ENCODE measurements around the gene CLEC20A. TPM values are rescaled to one million over a fixed set of nuclear protein-coding genes. Genes with fewer than 3 reads are reported as not detected.

Gene CLEC20A
- total and polyA plus RNA-seq, 2 donors (not counting 1 experiment from before 2014, with no cell fraction given): 4.9 to 5.2 TPM

GRCh38 chr1:178531887-178532286, 35.1 kb upstream of the CLEC20A start:
- Histone ChIP-seq H3K4me1 (ENCODE audit: control insufficient read depth in 2 of 2, insufficient read depth in 2 of 2, low read length in 2 of 2) (peaks cover 0 to 9% of the 10 kb centered on the region in 2 donors), H3K27ac (ENCODE audit: low read length in 2 of 2) (no peak overlapping the region), H3K9me3 (ENCODE audit: control extremely low read depth in 1 of 3, control insufficient read depth in 2 of 3, insufficient read depth in 1 of 3, low read length in 2 of 3) (no peaks in the 10 kb centered on the region), H3K4me3 (ENCODE audit: control extremely low read depth in 1 of 5, extremely low read depth in 1 of 5, insufficient read depth in 1 of 5, low read depth in 2 of 5, low read length in 4 of 5) (no peak overlapping the region), H2AFZ (ENCODE audit: insufficient read depth, low read depth, low read length, poor library complexity, severe bottlenecking) (peak overlapping the region; percentile 56), H4K20me1 (ENCODE audit: control insufficient read depth, insufficient read depth, low read length, poor library complexity, severe bottlenecking) (no peaks in the 10 kb centered on the region), H3K9ac (ENCODE audit: low read length) (no peak overlapping the region), H3K27me3 (replicated peaks in 1 of 4; ENCODE audit: control extremely low read depth in 1 of 4, control insufficient read depth in 3 of 4, insufficient read depth in 4 of 4, low read length in 3 of 4) (no peaks in the 10 kb centered on the region), H3K36me3 (replicated peaks in 1 of 2; ENCODE audit: control extremely low read depth in 1 of 2, control insufficient read depth in 1 of 2, extremely low read depth in 1 of 2, insufficient read depth in 2 of 2, low read length in 1 of 2) (no peaks in the 10 kb centered on the region), H3K4me2 (replicated peaks; ENCODE audit: low read depth, low read length, poor library complexity, severe bottlenecking) (peak overlapping the region; percentile 14), H3K79me2 (ENCODE audit: control insufficient read depth, insufficient read depth, low read length) (no peaks in the 10 kb centered on the region)
- 66% methylated on average over 10 of the region's 10 CpGs for WGBS (ENCODE audit: insufficient coverage)
- CTCF ChIA-PET: interaction anchor here (0.6 to 18.9 kb wide), 28 partner anchors 10 to 1278 kb away, joined by 3 to 594 read pairs (median 4); partner anchors contain the start of gene TOR3A
- Mint-ChIP-seq H3K9me3 (ENCODE audit: insufficient read depth) (no peaks in the 10 kb centered on the region), H3K27me3 (no peaks in the 10 kb centered on the region), H3K27ac (no peak overlapping the region), H3K4me3 (no peak overlapping the region), H3K4me1 (peaks cover 4% of the 10 kb centered on the region)
- DNase-seq: no peak
- peak; percentile 24 for ATAC-seq (ENCODE audit: low read depth)
- intact Hi-C loops (cut with micrococcal nuclease): loop anchor here (1.0 to 5.0 kb wide), 4 partner anchors 222 to 837 kb away; partner anchors contain the start of gene TOR3A
- POLR2A ChIA-PET: interaction anchor here (0.6 to 1.6 kb wide), 2 partner anchors 471 to 483 kb away, joined by 4 to 5 read pairs; no protein-coding TSS in a partner anchor
- TF ChIP-seq CTCF (IDR thresholded peaks at IDR 0.05) (no peak), EZH2 (IDR thresholded peaks at IDR 0.05; ENCODE audit: borderline replicate concordance, insufficient read depth, low read depth, low read length, poor library complexity, severe bottlenecking) (no peak)

- ChIA-PET CTCF (interaction anchor here (1.2 to 18.9 kb wide), 4 partner anchors 12 to 472 kb away, joined by 3 to 594 read pairs (median 28); no protein-coding TSS in a partner anchor), POLR2A (no interaction called here)
- peaks cover 0 to 9% of the 10 kb centered on the region in 2 donors for H3K4me1 ChIP-seq (ENCODE audit: control insufficient read depth in 2 of 2, insufficient read depth in 2 of 2, low read length in 2 of 2)
- no peaks in the 10 kb centered on the region for H3K9me3 ChIP-seq (ENCODE audit: control extremely low read depth in 1 of 3, control insufficient read depth in 2 of 3, insufficient read depth in 1 of 3, low read length in 2 of 3)
- Mint-ChIP-seq H3K9me3 (ENCODE audit: insufficient read depth) (no peaks in the 10 kb centered on the region), H3K4me1 (peaks cover 4% of the 10 kb centered on the region), H3K27ac (no peak overlapping the region), H3K4me3 (no peak overlapping the region), H3K27me3 (no peaks in the 10 kb centered on the region)
- no peak overlapping the region for H3K4me2 ChIP-seq (replicated peaks; ENCODE audit: low read depth, low read length, poor library complexity, severe bottlenecking)
- TF ChIP-seq CTCF (IDR thresholded peaks at IDR 0.05) (no peak), EZH2 (IDR thresholded peaks at IDR 0.05; ENCODE audit: borderline replicate concordance, insufficient read depth, low read depth, low read length, poor library complexity, severe bottlenecking) (no peak)
- no peaks in the 10 kb centered on the region for H3K79me2 ChIP-seq (ENCODE audit: control insufficient read depth, insufficient read depth, low read length)
- H3K4me3 ChIP-seq (ENCODE audit: control extremely low read depth in 1 of 5, extremely low read depth in 1 of 5, insufficient read depth in 1 of 5, low read depth in 2 of 5, low read length in 4 of 5): no peak overlapping the region
- no peak overlapping the region for H2AFZ ChIP-seq (ENCODE audit: insufficient read depth, low read depth, low read length, poor library complexity, severe bottlenecking)
- H4K20me1 ChIP-seq (ENCODE audit: control insufficient read depth, insufficient read depth, low read length, poor library complexity, severe bottlenecking): no peaks in the 10 kb centered on the region
- ATAC-seq (ENCODE audit: low read depth) (no peak), DNase-seq (no peak)
- 97% methylated on average over 3 of the region's 3 CpGs for WGBS (ENCODE audit: insufficient coverage)
- no peak overlapping the region for H3K27ac ChIP-seq (ENCODE audit: low read length in 2 of 2)
- H3K9ac ChIP-seq (ENCODE audit: low read length): no peak overlapping the region
- intact Hi-C loops (cut with micrococcal nuclease): loop anchor here (5.0 kb wide), 1 partner anchor 552 kb away; the partner anchor contains the start of gene TOR3A
- H3K27me3 ChIP-seq (replicated peaks in 1 of 4; ENCODE audit: control extremely low read depth in 1 of 4, control insufficient read depth in 3 of 4, insufficient read depth in 4 of 4, low read length in 3 of 4): no peaks in the 10 kb centered on the region
- no peaks in the 10 kb centered on the region for H3K36me3 ChIP-seq (replicated peaks in 1 of 2; ENCODE audit: control extremely low read depth in 1 of 2, control insufficient read depth in 1 of 2, extremely low read depth in 1 of 2, insufficient read depth in 2 of 2, low read length in 1 of 2)
Measured at GRCh38 chr1:178530502-178530901, 33.7 kb upstream of the CLEC20A start.
